CD14-positive monocyte (primary cell): ENCODE data around the gene MATCAP1. TPM values are rescaled to one million over a fixed set of nuclear protein-coding genes. Genes with fewer than 3 reads are reported as not detected.

Source experiments
- DNase-seq, 3 donors: peaks; one replicate each; pipeline ENCODE4 v3.0.0-alpha.2; 2011 to 2022
- H2AFZ ChIP-seq: 2 replicates; pipeline ENCODE4 v1.6.0; 2012; ENCODE audit warnings: mild to moderate bottlenecking, low read depth, low read length, inconsistent platforms; ENCODE audit not compliant: insufficient read depth, poor library complexity, severe bottlenecking
- H3K27ac ChIP-seq, 2 donors: 1 replicate in 1 of 2; 2 replicates in 1 of 2; pipeline ENCODE4 v1.5.1; 2012 to 2013; ENCODE audit warnings: low read length in 2 of 2, control low read depth in 1 of 2, inconsistent platforms in 1 of 2, low read depth in 1 of 2, mild to moderate bottlenecking in 1 of 2
- H3K27me3 ChIP-seq, 2 donors: one replicate each; pipeline versions ENCODE4 v1.6.0 to v1.6.1; 2011 to 2013; ENCODE audit warnings: low read length in 2 of 2; ENCODE audit not compliant: control insufficient read depth in 2 of 2, insufficient read depth in 2 of 2
- H3K36me3 ChIP-seq, 2 donors: replicated peaks in 1 of 2; 1 replicate in 1 of 2; 2 replicates in 1 of 2; pipeline versions ENCODE4 v1.5.1 to v1.6.1; 2012 to 2013; ENCODE audit warnings: low read length in 2 of 2, control low read depth in 1 of 2, inconsistent platforms in 1 of 2, mild to moderate bottlenecking in 1 of 2; ENCODE audit not compliant: insufficient read depth in 2 of 2, control insufficient read depth in 1 of 2
- H3K4me1 ChIP-seq, 2 donors: 1 replicate in 1 of 2; 2 replicates in 1 of 2; pipeline versions ENCODE4 v1.5.1 to v1.6.1; 2012 to 2013; ENCODE audit warnings: low read length in 2 of 2, control low read depth in 1 of 2, inconsistent platforms in 1 of 2, mild to moderate bottlenecking in 1 of 2, moderate library complexity in 1 of 2; ENCODE audit not compliant: insufficient read depth in 2 of 2, control insufficient read depth in 1 of 2
- H3K4me2 ChIP-seq: replicated peaks from 2 replicates; pipeline ENCODE3; 2012; ENCODE audit warnings: low read length, moderate library complexity, mild to moderate bottlenecking; ENCODE audit not compliant: poor library complexity, severe bottlenecking; ENCODE audit errors: extremely low read depth
- H3K4me3 ChIP-seq, 3 experiments: fragments of 200-600 bp in 1 of 3; sonication (generic) in 1 of 3; replicated peaks in 1 of 3; 1 replicate in 2 of 3; 2 replicates in 1 of 3; pipeline ENCODE4 v1.5.1; 2011 to 2013; ENCODE audit warnings: low read length in 3 of 3, mild to moderate bottlenecking in 3 of 3, control low read depth in 2 of 3, low read depth in 2 of 3, inconsistent platforms in 1 of 3, moderate library complexity in 1 of 3
- H3K79me2 ChIP-seq: 2 replicates; pipeline ENCODE4 v1.6.0; 2012; ENCODE audit warnings: mild to moderate bottlenecking, control low read depth, inconsistent platforms, low read length, moderate library complexity; ENCODE audit not compliant: insufficient read depth
- H3K9ac ChIP-seq: 2 replicates; pipeline ENCODE4 v1.6.0; 2017; ENCODE audit warnings: low read length, mild to moderate bottlenecking; ENCODE audit not compliant: insufficient read depth, poor library complexity, severe bottlenecking
- H3K9me3 ChIP-seq, 2 donors: replicated peaks in 1 of 2; 1 replicate in 1 of 2; 2 replicates in 1 of 2; pipeline versions ENCODE4 v1.5.1 to v1.6.1; 2012 to 2013; ENCODE audit warnings: low read length in 2 of 2, control low read depth in 1 of 2; ENCODE audit not compliant: control insufficient read depth in 1 of 2, insufficient read depth in 1 of 2
- H4K20me1 ChIP-seq: 2 replicates; pipeline ENCODE4 v1.6.0; 2012; ENCODE audit warnings: mild to moderate bottlenecking, low read length, control low read depth, moderate library complexity; ENCODE audit not compliant: insufficient read depth
- H3K27ac Mint-ChIP-seq, 7 donors: one replicate each; pipeline ENCODE4 v1.8.0; 2020; ENCODE audit warnings: mild to moderate bottlenecking in 7 of 7, mixed read lengths in 7 of 7, moderate library complexity in 6 of 7, inconsistent platforms in 2 of 7
- H3K27me3 Mint-ChIP-seq, 3 donors: one replicate each; pipeline ENCODE4 v1.8.0; 2021 to 2022; ENCODE audit warnings: low read depth in 3 of 3, mild to moderate bottlenecking in 3 of 3, mixed read lengths in 3 of 3, moderate library complexity in 3 of 3, inconsistent platforms in 1 of 3
- H3K36me3 Mint-ChIP-seq, 2 donors: one replicate each; pipeline ENCODE4 v1.8.0; 2020; ENCODE audit warnings: mixed read lengths in 2 of 2, inconsistent platforms in 1 of 2, mild to moderate bottlenecking in 1 of 2
- H3K4me1 Mint-ChIP-seq: one replicate; pipeline ENCODE4 v1.8.0; 2020; ENCODE audit warnings: mild to moderate bottlenecking, mixed read lengths
- H3K4me3 Mint-ChIP-seq, 2 donors: one replicate each; pipeline ENCODE4 v1.8.0; 2020; ENCODE audit warnings: mild to moderate bottlenecking in 2 of 2, mixed read lengths in 2 of 2, moderate library complexity in 1 of 2
- H3K9me3 Mint-ChIP-seq, 7 donors: one replicate each; pipeline ENCODE4 v1.8.0; 2020 to 2022; ENCODE audit warnings: mixed read lengths in 7 of 7, mild to moderate bottlenecking in 6 of 7, moderate library complexity in 6 of 7, inconsistent platforms in 2 of 7
- WGBS: methylation state at CpG from one replicate; pipeline ENCODE4 v1.1.5; 2013; ENCODE audit warnings: missing lambda C conversion rate; ENCODE audit not compliant: insufficient coverage; 5-methylcytosine and 5-hydroxymethylcytosine counted together
- intact Hi-C, 2 donors: fragments of 100-400 bp; cut with micrococcal nuclease; formaldehyde crosslinking; loops; one replicate each; pipeline versions ENCODE4 v1.15.0 to v1.15.1; 2023
- polyA plus RNA-seq, 3 donors: library from polyadenylated mRNA; depleted of rRNA in 1 of 3; unstranded in 2 of 3; stranded (reverse) in 1 of 3; fragments of 300-500 nt in 2 of 3; fragments of >200 nt in 1 of 3; fragmentation: Illumina TruSeq in 2 of 3; gene quantifications; 1 replicate in 2 of 3; 2 replicates in 1 of 3; pipeline ENCODE4 v1.2.3, GENCODE V29; 2012 to 2021
- TF ChIP-seq, protein P1 (sequence below): fragments of 200-600 bp; IDR thresholded peaks from one replicate; pipeline ENCODE4 v1.8.0; 2022; ENCODE audit warnings: antibody characterized with exemption, mild to moderate bottlenecking

MATCAP1 gene
- polyA plus RNA-seq, 3 donors, result 0.58 to 43.3 (median 0.99) TPM

DNA sequence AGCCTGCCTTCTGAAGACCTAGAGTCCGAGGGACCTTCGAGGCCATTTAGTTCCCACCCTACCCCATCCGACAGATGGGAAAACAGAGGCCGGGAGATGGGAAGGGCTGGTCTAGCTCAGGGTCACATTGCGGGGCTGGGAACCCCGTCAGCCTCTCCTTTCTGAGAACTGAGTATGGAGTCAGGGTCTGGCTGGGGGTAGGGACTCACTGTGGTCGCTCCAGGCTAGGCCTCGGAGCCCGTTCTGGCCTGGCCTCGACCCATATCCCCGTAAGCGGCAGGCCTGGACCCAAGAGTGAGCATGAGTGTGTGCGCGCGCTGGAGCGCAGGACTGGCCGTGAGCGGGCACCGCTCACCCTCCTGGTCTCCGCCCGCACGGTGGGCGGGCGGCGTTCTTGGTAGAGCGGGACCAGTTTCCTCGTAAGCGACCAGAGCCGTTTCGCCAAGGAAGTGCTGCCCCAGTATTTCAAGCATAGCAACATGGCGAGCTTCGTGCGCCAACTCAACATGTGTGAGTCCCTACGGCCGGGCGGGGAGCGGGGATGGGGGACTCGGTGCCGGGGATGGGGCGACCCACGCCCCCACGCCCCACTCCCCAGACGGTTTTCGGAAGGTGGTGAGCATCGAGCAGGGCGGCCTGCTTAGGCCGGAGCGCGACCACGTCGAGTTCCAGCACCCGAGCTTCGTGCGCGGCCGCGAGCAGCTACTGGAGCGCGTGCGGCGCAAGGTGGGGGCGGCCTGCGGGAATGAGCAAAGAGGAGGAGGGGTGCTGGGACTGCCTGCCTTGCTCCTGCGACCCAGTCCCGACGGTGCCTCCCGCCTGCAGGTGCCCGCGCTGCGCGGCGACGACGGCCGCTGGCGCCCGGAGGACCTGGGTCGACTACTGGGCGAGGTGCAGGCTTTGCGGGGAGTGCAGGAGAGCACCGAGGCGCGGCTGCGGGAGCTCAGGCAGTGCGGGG, 18.4 kb downstream of the MATCAP1 start:
- peaks cover 0 to 31% (median 16%) of the 10 kb centered on the region in 7 donors for H3K9me3 Mint-ChIP-seq
- 7% methylated on average over 80 of the region's 85 CpGs for WGBS
- Histone ChIP-seq H3K27me3 (peaks cover 49 to 80% of the 10 kb centered on the region in 2 donors), H3K36me3 (no peaks in the 10 kb centered on the region), H4K20me1 (peaks cover 53% of the 10 kb centered on the region), H3K4me2 (peak overlapping the region; percentile 67), H3K9ac (no peak overlapping the region), H3K27ac (no peak overlapping the region), H3K4me1 (peaks cover 62 to 66% of the 10 kb centered on the region in 2 donors), H2AFZ (no peak overlapping the region), H3K4me3 (peak overlapping the region in 1 of 3 experiments; percentile 61), H3K79me2 (no peaks in the 10 kb centered on the region), H3K9me3 (peaks cover 0 to 37% of the 10 kb centered on the region in 2 donors)
- H3K4me3 Mint-ChIP-seq, result peak overlapping the region; percentile 9 to 69
- peak overlapping the region in 1 of 7 donors; percentile 20 for H3K27ac Mint-ChIP-seq
- intact Hi-C loops, result no loop called here
- H3K4me1 Mint-ChIP-seq, result peaks cover 50% of the 10 kb centered on the region
- no peak for DNase-seq
- H3K27me3 Mint-ChIP-seq, result peaks cover 73 to 93% (median 86%) of the 10 kb centered on the region in 3 donors
- H3K36me3 Mint-ChIP-seq, result peaks cover 12 to 18% of the 10 kb centered on the region in 2 donors
- TF ChIP-seq, protein P1, sequence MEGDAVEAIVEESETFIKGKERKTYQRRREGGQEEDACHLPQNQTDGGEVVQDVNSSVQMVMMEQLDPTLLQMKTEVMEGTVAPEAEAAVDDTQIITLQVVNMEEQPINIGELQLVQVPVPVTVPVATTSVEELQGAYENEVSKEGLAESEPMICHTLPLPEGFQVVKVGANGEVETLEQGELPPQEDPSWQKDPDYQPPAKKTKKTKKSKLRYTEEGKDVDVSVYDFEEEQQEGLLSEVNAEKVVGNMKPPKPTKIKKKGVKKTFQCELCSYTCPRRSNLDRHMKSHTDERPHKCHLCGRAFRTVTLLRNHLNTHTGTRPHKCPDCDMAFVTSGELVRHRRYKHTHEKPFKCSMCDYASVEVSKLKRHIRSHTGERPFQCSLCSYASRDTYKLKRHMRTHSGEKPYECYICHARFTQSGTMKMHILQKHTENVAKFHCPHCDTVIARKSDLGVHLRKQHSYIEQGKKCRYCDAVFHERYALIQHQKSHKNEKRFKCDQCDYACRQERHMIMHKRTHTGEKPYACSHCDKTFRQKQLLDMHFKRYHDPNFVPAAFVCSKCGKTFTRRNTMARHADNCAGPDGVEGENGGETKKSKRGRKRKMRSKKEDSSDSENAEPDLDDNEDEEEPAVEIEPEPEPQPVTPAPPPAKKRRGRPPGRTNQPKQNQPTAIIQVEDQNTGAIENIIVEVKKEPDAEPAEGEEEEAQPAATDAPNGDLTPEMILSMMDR, result no peak

DNA sequence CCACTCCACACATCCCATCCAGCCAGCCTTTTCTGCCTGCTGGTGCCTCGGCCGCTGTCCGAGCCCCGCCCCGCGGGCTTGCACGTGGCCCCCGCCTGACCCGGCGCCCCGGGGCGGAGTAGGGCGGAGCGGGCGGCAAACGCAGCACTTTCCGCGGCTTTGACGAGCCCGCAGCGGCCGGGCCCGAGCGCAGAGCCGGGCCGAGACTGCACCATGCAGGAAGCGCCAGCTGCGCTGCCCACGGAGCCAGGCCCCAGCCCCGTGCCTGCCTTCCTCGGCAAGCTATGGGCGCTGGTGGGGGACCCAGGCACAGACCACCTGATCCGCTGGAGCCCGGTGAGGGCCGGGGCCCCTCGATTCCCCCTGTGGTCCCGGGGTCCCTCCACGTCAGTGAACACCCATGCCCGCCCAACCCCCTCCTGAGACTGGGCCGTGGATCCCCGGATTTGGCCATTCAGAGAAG, 19.1 kb downstream of the MATCAP1 start, which contains the start of gene HSF4:
Gene HSF4, plus strand, starts transcription at position 147 of the 463 bp plus-strand sequence. Its CDS starts 67 bp downstream, at position 214.
- peaks cover 49 to 79% of the 10 kb centered on the region in 2 donors for H3K27me3 ChIP-seq
- peak within 1 kb of the TSS in 1 of 3 experiments; percentile 61 for H3K4me3 ChIP-seq
- peak within 1 kb of the TSS; percentile 58 to 92 for H3K4me3 Mint-ChIP-seq
- H3K4me1 Mint-ChIP-seq, result peaks cover 44% of the 10 kb centered on the region
- under 1% methylated on average over 34 of the region's 41 CpGs for WGBS
- peak in 2 of 3 donors; percentile 27 to 40 for DNase-seq
- intact Hi-C loops, result no loop called here
- no peaks in the 10 kb centered on the region for H3K79me2 ChIP-seq
- H4K20me1 ChIP-seq, result peaks cover 53% of the 10 kb centered on the region
- TF ChIP-seq, protein P1, result no peak
- peaks cover 12 to 18% of the 10 kb centered on the region in 2 donors for H3K36me3 Mint-ChIP-seq
- H3K4me2 ChIP-seq, result peak within 1 kb of the TSS; percentile 67
- peak within 1 kb of the TSS; percentile 40 for H3K9ac ChIP-seq
- peaks cover 0 to 31% (median 16%) of the 10 kb centered on the region in 7 donors for H3K9me3 Mint-ChIP-seq
- H3K9me3 ChIP-seq, result peaks cover 0 to 37% of the 10 kb centered on the region in 2 donors
- H2AFZ ChIP-seq, result no peak within 1 kb of the TSS
- H3K27ac ChIP-seq, result no peak within 1 kb of the TSS
- H3K27ac Mint-ChIP-seq, result peak within 1 kb of the TSS in 1 of 7 donors; percentile 20
- peaks cover 73 to 89% (median 81%) of the 10 kb centered on the region in 3 donors for H3K27me3 Mint-ChIP-seq
- H3K4me1 ChIP-seq, result peaks cover 61 to 67% of the 10 kb centered on the region in 2 donors
- H3K36me3 ChIP-seq, result no peaks in the 10 kb centered on the region
